ENCODE data around the gene GREM2.

GREM2 gene

GRCh38 chr1:240517891-240518290 lies 94.1 kb downstream of the GREM2 start:
- H3K4me3 ChIP-seq (ENCODE audit: low read depth, low read length), result no peak overlapping the region
- DNase-seq (ENCODE audit: low read depth), result no peak
- TF ChIP-seq POLR2A (IDR thresholded peaks at IDR 0.05; ENCODE audit: extremely low read depth, insufficient read length) (no peak), CTCF (IDR thresholded peaks at IDR 0.05; ENCODE audit: low read depth, low read length) (no peak), MAX (IDR thresholded peaks at IDR 0.05; ENCODE audit: low read depth, low read length) (no peak), MYC (IDR thresholded peaks at IDR 0.05; ENCODE audit: low read depth, low read length) (no peak)

GRCh38 chr1:240516069-240516468 lies 95.9 kb downstream of the GREM2 start:
- no peak for TF ChIP-seq CTCF (IDR thresholded peaks at IDR 0.05; ENCODE audit: low read depth, low read length)
- TF ChIP-seq POLR2A (IDR thresholded peaks at IDR 0.05; ENCODE audit: extremely low read depth, insufficient read length), result no peak
- no peak for TF ChIP-seq MAX (IDR thresholded peaks at IDR 0.05; ENCODE audit: low read depth, low read length)
- TF ChIP-seq MYC (IDR thresholded peaks at IDR 0.05; ENCODE audit: low read depth, low read length), result no peak
- no peak overlapping the region for H3K4me3 ChIP-seq (ENCODE audit: low read depth, low read length)
- DNase-seq (ENCODE audit: low read depth), result no peak

GRCh38 chr1:240515505-240515904 lies 96.5 kb downstream of the GREM2 start:
- TF ChIP-seq POLR2A (IDR thresholded peaks at IDR 0.05; ENCODE audit: extremely low read depth, insufficient read length) (no peak), CTCF (IDR thresholded peaks at IDR 0.05; ENCODE audit: low read depth, low read length) (no peak), MYC (IDR thresholded peaks at IDR 0.05; ENCODE audit: low read depth, low read length) (no peak)
- DNase-seq (ENCODE audit: low read depth), result no peak
- H3K4me3 ChIP-seq (ENCODE audit: low read depth, low read length), result no peak overlapping the region

GRCh38 chr1:240511789-240512188 lies 100.2 kb downstream of the GREM2 start:
- no peak overlapping the region for H3K4me3 ChIP-seq (ENCODE audit: low read depth, low read length)
- no peak for DNase-seq (ENCODE audit: low read depth)
- no peak for TF ChIP-seq MYC (IDR thresholded peaks at IDR 0.05; ENCODE audit: low read depth, low read length)
- TF ChIP-seq MAX (IDR thresholded peaks at IDR 0.05; ENCODE audit: low read depth, low read length), result no peak
- TF ChIP-seq POLR2A (IDR thresholded peaks at IDR 0.05; ENCODE audit: extremely low read depth, insufficient read length), result no peak
- no peak for TF ChIP-seq CTCF (IDR thresholded peaks at IDR 0.05; ENCODE audit: low read depth, low read length)

- no peak for DNase-seq (ENCODE audit: low read depth)
- H3K4me3 ChIP-seq (ENCODE audit: low read depth, low read length), result no peak overlapping the region
- TF ChIP-seq POLR2A (IDR thresholded peaks at IDR 0.05; ENCODE audit: extremely low read depth, insufficient read length), result no peak
- no peak for TF ChIP-seq MAX (IDR thresholded peaks at IDR 0.05; ENCODE audit: low read depth, low read length)
- no peak for TF ChIP-seq CTCF (IDR thresholded peaks at IDR 0.05; ENCODE audit: low read depth, low read length)
- TF ChIP-seq MYC (IDR thresholded peaks at IDR 0.05; ENCODE audit: low read depth, low read length), result no peak
Observed at GRCh38 chr1:240508950-240509349, 103.0 kb downstream of the GREM2 start.

- TF ChIP-seq CTCF (IDR thresholded peaks at IDR 0.05; ENCODE audit: low read depth, low read length), result no peak
- no peak for TF ChIP-seq MAX (IDR thresholded peaks at IDR 0.05; ENCODE audit: low read depth, low read length)
- TF ChIP-seq POLR2A (IDR thresholded peaks at IDR 0.05; ENCODE audit: extremely low read depth, insufficient read length), result no peak
- TF ChIP-seq MYC (IDR thresholded peaks at IDR 0.05; ENCODE audit: low read depth, low read length), result no peak
- no peak for DNase-seq (ENCODE audit: low read depth)
- no peak overlapping the region for H3K4me3 ChIP-seq (ENCODE audit: low read depth, low read length)
Observed at GRCh38 chr1:240508201-240508600, 103.8 kb downstream of the GREM2 start.
